ENCODE data around the gene GAS1. TPM values are rescaled to one million over a fixed set of nuclear protein-coding genes. Genes with fewer than 3 reads are reported as not detected.

Gene GAS1
- under 1 TPM; 0.07 to 0.12 TPM for total RNA-seq

- DNase-seq = peak; percentile 80
- peak within 1 kb of the TSS; percentile 68 for H3K27ac Mint-ChIP-seq
- ATAC-seq = peak; percentile 82
- H3K27me3 Mint-ChIP-seq = peaks cover 39% of the 10 kb centered on the region
- H3K9me3 Mint-ChIP-seq (ENCODE audit: low read depth) = peaks cover under 1% of the 10 kb centered on the region
- peaks cover 19% of the 10 kb centered on the region for H3K4me1 Mint-ChIP-seq
- peak within 1 kb of the TSS; percentile 70 for H3K4me3 Mint-ChIP-seq
- H3K36me3 Mint-ChIP-seq = peaks cover 3% of the 10 kb centered on the region
- CTCF ChIA-PET = interaction anchor here (0.6 to 1.9 kb wide), 6 partner anchors 15 to 1083 kb away, joined by 3 to 6 read pairs (median 3); no protein-coding TSS in a partner anchor
These were observed at the start of gene GAS1 for GRCh38 chr9:86947146-86948073. TSS of gene GAS1 (minus strand) at chr9:86947506. CDS start at chr9:86946779, 727 bp downstream.

DNA sequence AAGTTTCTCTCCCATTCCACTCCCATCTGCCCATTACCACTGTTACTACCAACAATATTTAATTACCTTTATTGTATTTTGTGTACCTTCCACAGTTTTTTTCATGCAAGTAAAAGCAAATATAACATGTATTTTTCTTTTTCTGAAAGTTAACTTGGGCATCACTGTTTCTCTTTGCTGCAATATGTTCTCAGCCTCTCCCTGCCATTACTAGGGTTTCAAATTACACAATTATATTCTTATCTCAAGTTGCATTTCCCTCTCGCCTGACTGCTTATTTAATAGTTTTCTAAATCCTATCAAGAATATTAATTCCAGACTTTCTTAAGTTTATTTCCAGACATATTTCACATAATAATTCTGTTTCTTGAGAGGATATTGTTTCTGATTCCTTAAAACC is 46.9 kb upstream of the GAS1 start:
- CTCF ChIA-PET = no interaction called here
- H3K36me3 Mint-ChIP-seq = no peaks in the 10 kb centered on the region
- ATAC-seq (no peak), DNase-seq (no peak)
- peaks cover 18% of the 10 kb centered on the region for H3K27me3 Mint-ChIP-seq
- H3K4me1 Mint-ChIP-seq = no peaks in the 10 kb centered on the region
- no peaks in the 10 kb centered on the region for H3K9me3 Mint-ChIP-seq (ENCODE audit: low read depth)
- H3K4me3 Mint-ChIP-seq = no peak overlapping the region
- no peak overlapping the region for H3K27ac Mint-ChIP-seq

- Mint-ChIP-seq H3K4me3 (no peak overlapping the region), H3K9me3 (ENCODE audit: low read depth) (no peaks in the 10 kb centered on the region), H3K27ac (no peak overlapping the region), H3K4me1 (no peaks in the 10 kb centered on the region), H3K27me3 (peaks cover 18% of the 10 kb centered on the region), H3K36me3 (no peaks in the 10 kb centered on the region)
- CTCF ChIA-PET = no interaction called here
- DNase-seq (no peak), ATAC-seq (no peak)
These were observed 46.5 kb upstream of the GAS1 start for GRCh38 chr9:86993830-86994229.

- Mint-ChIP-seq H3K27me3 (peaks cover 24% of the 10 kb centered on the region), H3K27ac (no peak overlapping the region), H3K4me1 (no peaks in the 10 kb centered on the region), H3K4me3 (no peak overlapping the region), H3K36me3 (no peaks in the 10 kb centered on the region), H3K9me3 (ENCODE audit: low read depth) (no peaks in the 10 kb centered on the region)
- CTCF ChIA-PET = no interaction called here
- ATAC-seq (no peak), DNase-seq (no peak)
These were observed 43.8 kb upstream of the GAS1 start for GRCh38 chr9:86991077-86991476.

GRCh38 chr9:86990290-86990689 is 43.0 kb upstream of the GAS1 start:
- H3K27ac Mint-ChIP-seq = no peak overlapping the region
- CTCF ChIA-PET = no interaction called here
- no peak for ATAC-seq
- H3K4me3 Mint-ChIP-seq = no peak overlapping the region
- no peaks in the 10 kb centered on the region for H3K4me1 Mint-ChIP-seq
- no peak for DNase-seq
- H3K9me3 Mint-ChIP-seq (ENCODE audit: low read depth) = no peaks in the 10 kb centered on the region
- H3K36me3 Mint-ChIP-seq = no peaks in the 10 kb centered on the region
- H3K27me3 Mint-ChIP-seq = peaks cover 21% of the 10 kb centered on the region

DNA sequence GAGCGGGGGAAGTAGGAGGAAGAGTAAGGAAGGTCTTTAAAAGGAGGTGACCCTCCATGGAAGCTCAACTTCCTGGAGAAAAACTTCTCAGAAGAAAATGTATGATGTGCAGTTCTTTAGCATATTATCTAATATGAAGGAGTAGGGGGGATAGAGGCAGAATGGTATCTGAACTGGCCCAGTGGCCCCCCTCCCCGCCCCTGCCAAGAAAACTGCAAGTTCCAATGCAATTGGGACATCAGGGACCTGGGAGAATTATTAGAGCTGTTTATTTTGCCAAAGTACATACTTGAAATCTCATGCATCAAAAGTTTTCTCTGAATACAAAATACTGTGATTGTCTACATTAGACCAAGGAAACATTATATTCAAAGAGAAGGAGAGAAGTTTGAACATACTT is 40.6 kb upstream of the GAS1 start:
- CTCF ChIA-PET = no interaction called here
- no peak overlapping the region for H3K4me3 Mint-ChIP-seq
- no peak for DNase-seq
- H3K36me3 Mint-ChIP-seq = no peaks in the 10 kb centered on the region
- no peaks in the 10 kb centered on the region for H3K4me1 Mint-ChIP-seq
- no peak overlapping the region for H3K27ac Mint-ChIP-seq
- ATAC-seq = no peak
- H3K9me3 Mint-ChIP-seq (ENCODE audit: low read depth) = no peaks in the 10 kb centered on the region
- H3K27me3 Mint-ChIP-seq = peaks cover 10% of the 10 kb centered on the region

GRCh38 chr9:86985132-86985647 is 37.9 kb upstream of the GAS1 start:
- H3K4me1 Mint-ChIP-seq = no peaks in the 10 kb centered on the region
- no peak overlapping the region for H3K27ac Mint-ChIP-seq
- no peak for ATAC-seq
- H3K36me3 Mint-ChIP-seq = no peaks in the 10 kb centered on the region
- H3K27me3 Mint-ChIP-seq = peaks cover 16% of the 10 kb centered on the region
- H3K9me3 Mint-ChIP-seq (ENCODE audit: low read depth) = no peaks in the 10 kb centered on the region
- DNase-seq = no peak
- CTCF ChIA-PET = interaction anchor here (1.0 kb wide), 1 partner anchor 36 kb away, joined by 3 read pairs; no protein-coding TSS in a partner anchor
- H3K4me3 Mint-ChIP-seq = no peak overlapping the region

DNA sequence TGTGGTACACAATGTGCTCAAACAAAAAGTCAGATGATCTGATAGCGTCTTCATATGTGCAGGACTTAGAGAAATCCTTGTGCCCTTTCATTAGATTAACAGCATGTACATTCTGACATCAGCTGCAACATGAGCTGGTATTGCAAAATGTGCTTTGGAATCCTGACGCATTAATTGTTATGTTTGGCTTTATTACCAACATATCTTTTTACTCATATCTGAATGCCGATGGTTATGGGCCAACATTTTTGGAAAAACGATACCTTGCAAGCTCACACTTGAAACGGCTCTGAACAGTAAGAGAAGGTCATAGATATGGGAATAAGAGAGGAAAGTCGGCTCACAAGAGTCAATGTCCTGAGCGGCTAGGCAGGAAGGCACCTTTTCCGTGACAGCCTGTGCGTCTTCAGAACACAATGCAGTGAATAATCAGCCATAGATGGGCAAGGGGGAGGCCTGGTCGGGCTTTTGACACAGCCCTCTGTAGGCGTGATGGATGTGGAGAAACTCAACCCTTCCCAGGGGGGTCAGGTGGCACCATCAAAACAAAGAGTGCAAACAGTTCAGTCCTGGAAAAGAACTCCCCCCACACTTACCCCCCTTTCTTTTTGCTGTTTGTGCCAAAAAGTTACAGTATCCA is 36.4 kb upstream of the GAS1 start:
- H3K4me1 Mint-ChIP-seq = no peaks in the 10 kb centered on the region
- ATAC-seq (no peak), DNase-seq (no peak)
- H3K9me3 Mint-ChIP-seq (ENCODE audit: low read depth) = no peaks in the 10 kb centered on the region
- H3K4me3 Mint-ChIP-seq = no peak overlapping the region
- no peak overlapping the region for H3K27ac Mint-ChIP-seq
- no peaks in the 10 kb centered on the region for H3K36me3 Mint-ChIP-seq
- CTCF ChIA-PET = no interaction called here
- peaks cover 14% of the 10 kb centered on the region for H3K27me3 Mint-ChIP-seq

GRCh38 chr9:86983249-86983619 is 35.9 kb upstream of the GAS1 start:
- no peak overlapping the region for H3K27ac Mint-ChIP-seq
- H3K9me3 Mint-ChIP-seq (ENCODE audit: low read depth) = no peaks in the 10 kb centered on the region
- H3K4me3 Mint-ChIP-seq = no peak overlapping the region
- peaks cover 14% of the 10 kb centered on the region for H3K27me3 Mint-ChIP-seq
- ATAC-seq (no peak), DNase-seq (no peak)
- H3K36me3 Mint-ChIP-seq = no peaks in the 10 kb centered on the region
- CTCF ChIA-PET = no interaction called here
- no peaks in the 10 kb centered on the region for H3K4me1 Mint-ChIP-seq

DNA sequence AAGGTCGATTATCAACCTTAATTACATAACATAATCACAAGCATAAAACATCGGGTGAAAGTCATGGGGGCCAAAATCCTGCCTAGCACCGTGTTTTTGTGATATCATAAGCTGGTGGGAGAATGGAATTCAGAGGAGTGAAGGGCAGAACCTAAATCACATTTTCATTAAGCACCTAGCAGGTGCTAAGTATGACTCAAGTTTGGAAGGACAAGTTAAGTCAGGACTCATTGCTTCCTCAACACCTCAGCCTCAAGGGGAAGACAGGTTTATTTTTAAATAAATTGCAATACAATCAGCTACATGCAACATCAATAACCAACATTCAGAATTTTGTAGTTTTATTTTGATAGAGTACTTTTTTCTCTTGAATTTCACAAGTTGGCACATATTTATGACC is 33.5 kb upstream of the GAS1 start:
- Mint-ChIP-seq H3K27ac (no peak overlapping the region), H3K9me3 (ENCODE audit: low read depth) (no peaks in the 10 kb centered on the region), H3K4me3 (no peak overlapping the region), H3K4me1 (no peaks in the 10 kb centered on the region), H3K27me3 (peaks cover 9% of the 10 kb centered on the region), H3K36me3 (no peaks in the 10 kb centered on the region)
- DNase-seq (no peak), ATAC-seq (no peak)
- CTCF ChIA-PET = no interaction called here

- H3K4me1 Mint-ChIP-seq = no peaks in the 10 kb centered on the region
- DNase-seq (no peak), ATAC-seq (no peak)
- CTCF ChIA-PET = no interaction called here
- no peak overlapping the region for H3K27ac Mint-ChIP-seq
- no peak overlapping the region for H3K4me3 Mint-ChIP-seq
- H3K36me3 Mint-ChIP-seq = no peaks in the 10 kb centered on the region
- H3K27me3 Mint-ChIP-seq = peaks cover 15% of the 10 kb centered on the region
- H3K9me3 Mint-ChIP-seq (ENCODE audit: low read depth) = no peaks in the 10 kb centered on the region
These were observed 32.4 kb upstream of the GAS1 start for GRCh38 chr9:86979657-86980056.

DNA sequence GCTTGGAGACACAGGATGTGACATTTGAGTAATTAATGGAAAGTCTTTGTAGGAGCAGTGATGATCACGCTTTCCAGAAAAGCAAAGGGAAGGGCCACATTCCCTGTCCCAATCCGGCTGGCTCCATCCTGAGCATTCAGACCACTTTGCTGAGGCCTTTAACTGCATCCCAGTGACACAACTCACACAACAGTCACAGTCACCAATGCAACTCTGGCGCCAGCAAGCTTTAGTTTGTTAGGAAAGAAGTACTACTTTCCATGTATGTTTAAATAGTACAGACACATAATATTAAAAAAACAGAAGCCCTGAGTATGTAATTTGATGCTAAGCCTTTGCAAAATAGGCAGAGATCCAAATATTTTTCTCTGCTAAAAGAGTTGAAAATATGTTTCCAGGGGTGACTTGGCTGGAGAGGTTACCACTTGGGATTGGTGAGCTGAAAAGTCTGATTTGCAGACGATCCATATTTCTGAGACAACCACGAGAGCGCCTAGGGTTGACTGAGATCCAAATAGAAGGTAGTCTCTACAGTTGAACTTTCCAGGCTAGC is 31.7 kb upstream of the GAS1 start:
- H3K27me3 Mint-ChIP-seq = peaks cover 15% of the 10 kb centered on the region
- CTCF ChIA-PET = no interaction called here

DNA sequence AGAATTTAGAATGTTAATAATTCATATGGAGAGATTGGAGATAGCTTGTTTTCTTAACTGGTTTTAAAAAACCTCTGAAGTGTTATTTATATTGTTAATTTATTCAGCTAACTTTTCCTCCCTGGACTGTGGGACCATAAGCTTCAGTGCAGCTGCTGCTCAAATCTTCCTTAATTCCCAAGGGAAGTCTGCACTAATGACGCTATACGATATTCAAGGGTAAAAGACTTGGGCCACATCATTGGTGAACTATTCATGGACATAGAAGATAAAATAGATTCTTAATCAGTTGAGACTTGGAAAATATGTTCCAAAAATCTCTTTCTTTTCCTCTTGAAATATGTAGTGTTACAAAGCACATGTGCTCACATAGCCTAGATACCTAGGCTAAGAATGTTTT is 31.1 kb upstream of the GAS1 start:
- ATAC-seq (no peak), DNase-seq (no peak)
- H3K9me3 Mint-ChIP-seq (ENCODE audit: low read depth) = no peaks in the 10 kb centered on the region
- H3K27ac Mint-ChIP-seq = no peak overlapping the region
- no peaks in the 10 kb centered on the region for H3K4me1 Mint-ChIP-seq
- H3K36me3 Mint-ChIP-seq = no peaks in the 10 kb centered on the region
- CTCF ChIA-PET = no interaction called here
- H3K27me3 Mint-ChIP-seq = peaks cover 13% of the 10 kb centered on the region
- no peak overlapping the region for H3K4me3 Mint-ChIP-seq

More for the DNA sequence above, 31.7 kb upstream of the GAS1 start:
- DNase-seq = no peak
- no peaks in the 10 kb centered on the region for H3K9me3 Mint-ChIP-seq (ENCODE audit: low read depth)
- H3K4me3 Mint-ChIP-seq = no peak overlapping the region
- no peak for ATAC-seq
- no peak overlapping the region for H3K27ac Mint-ChIP-seq
- H3K36me3 Mint-ChIP-seq = no peaks in the 10 kb centered on the region
- no peaks in the 10 kb centered on the region for H3K4me1 Mint-ChIP-seq
